CD4-positive, alpha-beta T cell (primary cell): Measurements from ENCODE around the gene TMED4. TPM values are rescaled to one million over a fixed set of nuclear protein-coding genes. Genes with fewer than 3 reads are reported as not detected.

Source experiments
- ATAC-seq: fragments of 200-7000 bp; cut with Tn5 transposase; one replicate; pipeline ENCODE4 v1.10.0; 2022; ENCODE audit warnings: mild to moderate bottlenecking; ENCODE audit not compliant: poor library complexity
- CTCF ChIA-PET: fragments of 350-600 bp; sonication (Branson Sonifier 250); formaldehyde crosslinking; loops from one replicate; lab custom pipeline; 2021; ENCODE audit warnings: antibody characterized with exemption, inconsistent platforms; lab: Charles Lee
- POLR2A ChIA-PET: fragments of 350-600 bp; sonication (Branson Sonifier 250); formaldehyde crosslinking; loops from one replicate; lab custom pipeline; 2021; ENCODE audit warnings: antibody characterized with exemption, inconsistent platforms; lab: Charles Lee
- DNase-seq, 14 experiments: peaks; one replicate each; pipeline ENCODE4 v3.0.0-alpha.2; 2013 to 2020; ENCODE audit warnings: mixed read lengths in 2 of 14
- H3K27ac ChIP-seq, 2 donors: one replicate each; pipeline versions ENCODE4 v1.5.1 to v1.7.0; 2013; ENCODE audit warnings: low read length in 2 of 2, low read depth in 1 of 2, mild to moderate bottlenecking in 1 of 2
- H3K27me3 ChIP-seq, 2 experiments: 1 replicate in 1 of 2; 2 replicates in 1 of 2; pipeline versions ENCODE4 v1.6.1 to v1.7.0; 2013; ENCODE audit warnings: low read length in 2 of 2, control low read depth in 1 of 2, mild to moderate bottlenecking in 1 of 2, moderate library complexity in 1 of 2; ENCODE audit not compliant: insufficient read depth in 2 of 2, control insufficient read depth in 1 of 2
- H3K36me3 ChIP-seq: one replicate; pipeline ENCODE4 v1.6.1; 2013; ENCODE audit warnings: low read length, control low read depth; ENCODE audit not compliant: insufficient read depth
- H3K4me1 ChIP-seq: one replicate; pipeline ENCODE4 v1.6.1; 2013; ENCODE audit warnings: low read length, control low read depth; ENCODE audit not compliant: insufficient read depth
- H3K4me3 ChIP-seq: one replicate; pipeline ENCODE4 v1.5.1; 2013; ENCODE audit warnings: mild to moderate bottlenecking, low read length, moderate library complexity
- H3K9me3 ChIP-seq, 2 experiments: 1 replicate in 1 of 2; 2 replicates in 1 of 2; pipeline versions ENCODE4 v1.6.1 to v1.7.0; 2013; ENCODE audit warnings: low read length in 2 of 2, mild to moderate bottlenecking in 2 of 2, control low read depth in 1 of 2, moderate library complexity in 1 of 2; ENCODE audit not compliant: control insufficient read depth in 1 of 2, insufficient read depth in 1 of 2
- H3K27ac Mint-ChIP-seq: one replicate; pipeline ENCODE4 v1.8.0; 2020; ENCODE audit warnings: mixed read lengths
- H3K27me3 Mint-ChIP-seq: one replicate; pipeline ENCODE4 v1.8.0; 2021; ENCODE audit warnings: mixed read lengths
- H3K36me3 Mint-ChIP-seq: one replicate; pipeline ENCODE4 v1.8.0; 2021; ENCODE audit warnings: low read depth, mixed read lengths
- H3K4me1 Mint-ChIP-seq: one replicate; pipeline ENCODE4 v1.8.0; 2021; ENCODE audit warnings: low read depth, mixed read lengths
- H3K4me3 Mint-ChIP-seq: one replicate; pipeline ENCODE4 v1.8.0; 2020; ENCODE audit warnings: mild to moderate bottlenecking, mixed read lengths
- H3K9me3 Mint-ChIP-seq: one replicate; pipeline ENCODE4 v1.8.0; 2020; ENCODE audit warnings: mixed read lengths
- intact Hi-C, 2 experiments: fragments of 100-400 bp; cut with DNase I in 1 of 2; cut with micrococcal nuclease in 1 of 2; formaldehyde crosslinking; loops; one replicate each; pipeline versions ENCODE4 v1.15.1 to v1.9.0; 2023 to 2025; cut with DNase I, micrococcal nuclease
- total RNA-seq, 174 experiments: library from RNA in 2 of 174; stranded (reverse) in 2 of 174; gene quantifications; one replicate each; pipeline ENCODE4 v1.2.3 and lab custom pipeline; 2021 to 2026
- TF ChIP-seq, protein P1 (sequence below): fragments of 200-600 bp; IDR thresholded peaks from one replicate; pipeline ENCODE4 v1.8.0; 2022; ENCODE audit warnings: antibody characterized with exemption, mild to moderate bottlenecking

TMED4 gene
- total RNA-seq, 2 experiments from 2014 or later = 134 to 138 TPM

GRCh38 chr7:44561962-44562621 lies 19.9 kb downstream of the TMED4 start:
- H3K27me3 ChIP-seq = no peaks in the 10 kb centered on the region
- peaks cover 9% of the 10 kb centered on the region for H3K4me1 ChIP-seq
- H3K9me3 Mint-ChIP-seq = no peaks in the 10 kb centered on the region
- no peaks in the 10 kb centered on the region for H3K9me3 ChIP-seq
- peaks cover 36% of the 10 kb centered on the region for H3K36me3 ChIP-seq
- ATAC-seq (no peak), DNase-seq (no peak)
- H3K4me1 Mint-ChIP-seq = peaks cover 13% of the 10 kb centered on the region
- TF ChIP-seq, protein P1, sequence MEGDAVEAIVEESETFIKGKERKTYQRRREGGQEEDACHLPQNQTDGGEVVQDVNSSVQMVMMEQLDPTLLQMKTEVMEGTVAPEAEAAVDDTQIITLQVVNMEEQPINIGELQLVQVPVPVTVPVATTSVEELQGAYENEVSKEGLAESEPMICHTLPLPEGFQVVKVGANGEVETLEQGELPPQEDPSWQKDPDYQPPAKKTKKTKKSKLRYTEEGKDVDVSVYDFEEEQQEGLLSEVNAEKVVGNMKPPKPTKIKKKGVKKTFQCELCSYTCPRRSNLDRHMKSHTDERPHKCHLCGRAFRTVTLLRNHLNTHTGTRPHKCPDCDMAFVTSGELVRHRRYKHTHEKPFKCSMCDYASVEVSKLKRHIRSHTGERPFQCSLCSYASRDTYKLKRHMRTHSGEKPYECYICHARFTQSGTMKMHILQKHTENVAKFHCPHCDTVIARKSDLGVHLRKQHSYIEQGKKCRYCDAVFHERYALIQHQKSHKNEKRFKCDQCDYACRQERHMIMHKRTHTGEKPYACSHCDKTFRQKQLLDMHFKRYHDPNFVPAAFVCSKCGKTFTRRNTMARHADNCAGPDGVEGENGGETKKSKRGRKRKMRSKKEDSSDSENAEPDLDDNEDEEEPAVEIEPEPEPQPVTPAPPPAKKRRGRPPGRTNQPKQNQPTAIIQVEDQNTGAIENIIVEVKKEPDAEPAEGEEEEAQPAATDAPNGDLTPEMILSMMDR = no peak
- intact Hi-C loops = no loop called here
- no peaks in the 10 kb centered on the region for H3K27me3 Mint-ChIP-seq
- H3K4me3 ChIP-seq = no peak overlapping the region
- ChIA-PET CTCF (no interaction called here), POLR2A (no interaction called here)
- H3K4me3 Mint-ChIP-seq = no peak overlapping the region
- peaks cover 34% of the 10 kb centered on the region for H3K36me3 Mint-ChIP-seq
- no peak overlapping the region for H3K27ac ChIP-seq
- no peak overlapping the region for H3K27ac Mint-ChIP-seq

DNA sequence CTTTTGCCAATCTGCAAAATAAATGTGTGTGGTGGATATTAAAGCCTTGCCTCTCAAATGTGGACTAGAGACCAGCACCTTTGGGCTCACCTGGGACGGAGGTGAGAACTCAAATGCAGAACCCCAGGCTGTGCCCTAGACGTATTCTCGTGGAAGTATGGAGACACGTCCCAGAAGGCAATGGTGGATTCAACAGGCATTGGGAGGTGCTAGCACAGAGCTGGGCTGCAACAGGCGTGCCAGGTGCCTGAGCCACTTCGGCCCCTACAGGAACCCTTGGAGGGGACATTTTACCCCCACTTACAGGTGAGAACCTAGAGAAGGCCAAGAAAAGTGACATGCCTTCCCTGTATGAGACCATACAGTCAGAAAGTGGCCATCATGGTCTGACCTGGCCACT lies 20.6 kb downstream of the TMED4 start:
- ChIA-PET CTCF (no interaction called here), POLR2A (no interaction called here)
- no peaks in the 10 kb centered on the region for H3K27me3 ChIP-seq
- Mint-ChIP-seq H3K9me3 (no peaks in the 10 kb centered on the region), H3K27me3 (no peaks in the 10 kb centered on the region), H3K27ac (peak overlapping the region; percentile 39), H3K4me3 (no peak overlapping the region), H3K4me1 (peaks cover 9% of the 10 kb centered on the region), H3K36me3 (peaks cover 27% of the 10 kb centered on the region)
- H3K4me3 ChIP-seq = no peak overlapping the region
- no peak for DNase-seq
- no peak overlapping the region for H3K27ac ChIP-seq
- ATAC-seq = no peak
- H3K9me3 ChIP-seq = no peaks in the 10 kb centered on the region
- intact Hi-C loops = no loop called here
- TF ChIP-seq, protein P1 = no peak
- peaks cover 30% of the 10 kb centered on the region for H3K36me3 ChIP-seq
- peaks cover 9% of the 10 kb centered on the region for H3K4me1 ChIP-seq

DNA sequence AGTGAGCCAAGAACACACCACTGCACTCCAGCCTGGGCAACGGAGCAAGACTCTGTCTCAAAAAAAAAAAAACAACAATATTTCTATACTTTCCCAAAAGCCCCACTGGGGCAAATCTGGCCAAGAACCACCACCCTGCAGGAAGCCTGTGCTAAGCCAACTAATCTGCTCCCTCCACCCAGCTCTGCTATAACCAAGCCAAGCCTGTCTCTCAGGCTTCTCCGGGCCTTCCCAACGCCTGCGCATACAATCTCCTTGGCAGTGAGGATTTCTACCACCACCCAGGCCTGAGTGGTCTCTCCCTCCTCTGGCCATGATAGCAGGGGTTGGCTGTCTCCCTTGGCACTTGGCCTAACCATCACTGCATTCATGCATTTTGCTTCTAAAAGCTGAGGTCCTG lies 22.5 kb downstream of the TMED4 start:
- TF ChIP-seq, protein P1 = no peak
- CTCF ChIA-PET = no interaction called here

More for the DNA sequence above, 22.5 kb downstream of the TMED4 start:
- H3K36me3 ChIP-seq = peaks cover 11% of the 10 kb centered on the region
- H3K27ac ChIP-seq = no peak overlapping the region
- POLR2A ChIA-PET = no interaction called here
- Mint-ChIP-seq H3K4me3 (no peak overlapping the region), H3K36me3 (peaks cover 10% of the 10 kb centered on the region), H3K9me3 (no peaks in the 10 kb centered on the region), H3K4me1 (no peaks in the 10 kb centered on the region), H3K27ac (peak overlapping the region; percentile 17), H3K27me3 (no peaks in the 10 kb centered on the region)
- H3K9me3 ChIP-seq = no peaks in the 10 kb centered on the region
- no peaks in the 10 kb centered on the region for H3K27me3 ChIP-seq
- no peak for ATAC-seq
- H3K4me3 ChIP-seq = no peak overlapping the region
- DNase-seq = no peak
- intact Hi-C loops = no loop called here
- no peaks in the 10 kb centered on the region for H3K4me1 ChIP-seq
